ENCODE measurements around the gene CDK18.

GRCh38 chr1:205470131-205470530 is 34.3 kb upstream of the CDK18 start:
- TF ChIP-seq CTCF (IDR thresholded peaks at IDR 0.05) (no peak), POLR2A (IDR thresholded peaks at IDR 0.05) (no peak)

All from uterus (tissue), 2 donors.